ENCODE data around the gene NKTR. TPM values are rescaled to one million over a fixed set of nuclear protein-coding genes. Genes with fewer than 3 reads are reported as not detected.

NKTR gene
- total and polyA plus RNA-seq, 2 experiments from 2014 or later, result 81.3 to 117 TPM

DNA sequence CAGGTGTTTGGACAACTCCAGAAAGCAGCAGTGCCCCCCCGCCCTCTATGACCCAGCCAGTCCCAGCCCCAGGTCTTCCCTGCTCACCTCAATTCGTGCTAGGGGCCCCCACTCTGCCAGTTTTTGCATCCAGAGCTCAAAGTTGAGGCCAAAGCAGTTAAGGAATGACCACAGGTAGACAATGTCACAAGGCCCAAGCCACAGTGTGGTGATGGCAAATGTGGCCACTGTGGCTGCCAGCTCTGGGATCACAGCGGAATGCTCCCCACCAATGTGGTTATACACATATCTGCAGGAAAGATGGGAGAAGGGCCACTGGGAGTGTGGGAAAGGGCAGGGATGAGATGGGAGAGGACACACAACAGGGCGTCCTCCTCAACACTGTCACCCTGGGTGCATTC lies 93.0 kb downstream of the NKTR start:
- Histone ChIP-seq H3K4me2 (no peak overlapping the region), H3F3A (replicated peaks; ENCODE audit: low read depth) (no peaks in the 10 kb centered on the region), H3K79me2 (replicated peaks; ENCODE audit: insufficient read depth) (no peaks in the 10 kb centered on the region), H3K27ac (ENCODE audit: low read depth) (no peak overlapping the region), H3K4me1 (ENCODE audit: insufficient read depth) (no peaks in the 10 kb centered on the region), H3K9me2 (ENCODE audit: insufficient read depth) (no peaks in the 10 kb centered on the region), H3K36me3 (ENCODE audit: insufficient read depth) (no peaks in the 10 kb centered on the region), H3K27me3 (ENCODE audit: insufficient read depth) (no peaks in the 10 kb centered on the region), H4K20me1 (replicated peaks; ENCODE audit: insufficient read depth) (no peaks in the 10 kb centered on the region), H3K4me3 (no peak overlapping the region), H2AFZ (no peak overlapping the region)
- Mint-ChIP-seq H3K4me3 (no peak overlapping the region), H3K9me3 (no peaks in the 10 kb centered on the region), H3K36me3 (ENCODE audit: low read depth) (no peaks in the 10 kb centered on the region), H3K27ac (no peak overlapping the region), H3K4me1 (peaks cover 16% of the 10 kb centered on the region), H3K27me3 (ENCODE audit: insufficient read depth, low read depth, poor library complexity) (peaks cover 12% of the 10 kb centered on the region)
- DNase-seq (ENCODE audit: low spot score) (no peak), ATAC-seq (no peak)
- TF ChIP-seq, protein P1, sequence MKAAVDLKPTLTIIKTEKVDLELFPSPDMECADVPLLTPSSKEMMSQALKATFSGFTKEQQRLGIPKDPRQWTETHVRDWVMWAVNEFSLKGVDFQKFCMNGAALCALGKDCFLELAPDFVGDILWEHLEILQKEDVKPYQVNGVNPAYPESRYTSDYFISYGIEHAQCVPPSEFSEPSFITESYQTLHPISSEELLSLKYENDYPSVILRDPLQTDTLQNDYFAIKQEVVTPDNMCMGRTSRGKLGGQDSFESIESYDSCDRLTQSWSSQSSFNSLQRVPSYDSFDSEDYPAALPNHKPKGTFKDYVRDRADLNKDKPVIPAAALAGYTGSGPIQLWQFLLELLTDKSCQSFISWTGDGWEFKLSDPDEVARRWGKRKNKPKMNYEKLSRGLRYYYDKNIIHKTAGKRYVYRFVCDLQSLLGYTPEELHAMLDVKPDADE (IDR thresholded peaks at IDR 0.05), result no peak
- TF ChIP-seq POLR2AphosphoS5 (IDR thresholded peaks at IDR 0.05; ENCODE audit: low read depth) (no peak), REST (IDR thresholded peaks at IDR 0.05; ENCODE audit: unreplicated experiment) (no peak), NANOG (IDR thresholded peaks at IDR 0.05; ENCODE audit: borderline replicate concordance) (no peak), CTCF (conservative IDR thresholded peaks at IDR 0.05; ENCODE audit: low read depth in 2 of 2) (no peak), JUNB (IDR thresholded peaks at IDR 0.05; ENCODE audit: unreplicated experiment) (no peak), STAT1 (IDR thresholded peaks at IDR 0.05; ENCODE audit: unreplicated experiment) (no peak), ZNF114 (CRISPR knock-in tag; IDR thresholded peaks at IDR 0.05) (no peak), EZH2phosphoT487 (IDR thresholded peaks at IDR 0.05; ENCODE audit: unreplicated experiment) (no peak), ZNF462 (CRISPR knock-in tag; IDR thresholded peaks at IDR 0.05) (no peak), CREB1 (CRISPR knock-in tag; IDR thresholded peaks at IDR 0.05; ENCODE audit: low read depth) (no peak), EZH2 (IDR thresholded peaks at IDR 0.05; ENCODE audit: low read depth, unreplicated experiment) (no peak), ZNF331 (CRISPR knock-in tag; IDR thresholded peaks at IDR 0.05; ENCODE audit: low read depth) (no peak)

Measured in GM23338 (cell line).